ENCODE measurements around the gene EEFSEC. TPM values are rescaled to one million over a fixed set of nuclear protein-coding genes. Genes with fewer than 3 reads are reported as not detected.

The EEFSEC gene
- total RNA-seq, result 4.4 and 5.1 TPM in 2 replicates

GRCh38 chr3:128153156-128154041 lies at the start of gene EEFSEC:
TSS of gene EEFSEC (plus strand) at chr3:128153481. CDS start at chr3:128153508, 27 bp downstream.
- Histone ChIP-seq H3K79me2 (ENCODE audit: insufficient read depth, low read length) (peaks cover 9% of the 10 kb centered on the region), H3K36me3 (ENCODE audit: insufficient read depth, low read length) (peaks cover 5% of the 10 kb centered on the region), H3K27me3 (ENCODE audit: insufficient read depth, low read length) (no peaks in the 10 kb centered on the region), H3K4me1 (ENCODE audit: insufficient read depth, low read length) (peaks cover 4% of the 10 kb centered on the region), H3K4me2 (ENCODE audit: insufficient read depth, low read length) (peak within 1 kb of the TSS; percentile 82), H3K27ac (ENCODE audit: low read depth, low read length) (peak within 1 kb of the TSS; percentile 72), H2AFZ (ENCODE audit: low read length) (peak within 1 kb of the TSS; percentile 100), H4K20me1 (ENCODE audit: insufficient read depth, low read length) (no peaks in the 10 kb centered on the region), H3K9me3 (ENCODE audit: low read depth, low read length) (no peaks in the 10 kb centered on the region), H3K4me3 (ENCODE audit: insufficient read depth, low read length) (peak within 1 kb of the TSS; percentile 81)
- DNase-seq (ENCODE audit: insufficient read length, low spot score, missing footprints), result peak; percentile 93
- no peak for TF ChIP-seq CTCF (IDR thresholded peaks at IDR 0.05; ENCODE audit: extremely low read depth, low read depth, low read length)

GRCh38 chr3:128107834-128108233 lies 45.4 kb upstream of the EEFSEC start:
- H3K36me3 ChIP-seq (ENCODE audit: insufficient read depth, low read length), result peaks cover 17% of the 10 kb centered on the region
- H4K20me1 ChIP-seq (ENCODE audit: insufficient read depth, low read length), result no peaks in the 10 kb centered on the region
- H3K79me2 ChIP-seq (ENCODE audit: insufficient read depth, low read length), result peaks cover 22% of the 10 kb centered on the region
- H3K4me1 ChIP-seq (ENCODE audit: insufficient read depth, low read length), result peaks cover 21% of the 10 kb centered on the region
- H3K4me2 ChIP-seq (ENCODE audit: insufficient read depth, low read length), result no peak overlapping the region
- H3K4me3 ChIP-seq (ENCODE audit: insufficient read depth, low read length), result no peak overlapping the region
- no peaks in the 10 kb centered on the region for H3K27me3 ChIP-seq (ENCODE audit: insufficient read depth, low read length)
- TF ChIP-seq CTCF (IDR thresholded peaks at IDR 0.05; ENCODE audit: extremely low read depth, low read depth, low read length), result no peak
- no peak for DNase-seq (ENCODE audit: insufficient read length, low spot score, missing footprints)
- no peaks in the 10 kb centered on the region for H3K9me3 ChIP-seq (ENCODE audit: low read depth, low read length)
- H2AFZ ChIP-seq (ENCODE audit: low read length), result no peak overlapping the region
- no peak overlapping the region for H3K27ac ChIP-seq (ENCODE audit: low read depth, low read length)

- H3K9me3 ChIP-seq (ENCODE audit: low read depth, low read length), result no peaks in the 10 kb centered on the region
- peaks cover 24% of the 10 kb centered on the region for H3K4me1 ChIP-seq (ENCODE audit: insufficient read depth, low read length)
- DNase-seq (ENCODE audit: insufficient read length, low spot score, missing footprints), result no peak
- H3K79me2 ChIP-seq (ENCODE audit: insufficient read depth, low read length), result peaks cover 36% of the 10 kb centered on the region
- TF ChIP-seq CTCF (IDR thresholded peaks at IDR 0.05; ENCODE audit: extremely low read depth, low read depth, low read length), result no peak
- H4K20me1 ChIP-seq (ENCODE audit: insufficient read depth, low read length), result no peaks in the 10 kb centered on the region
- no peak overlapping the region for H2AFZ ChIP-seq (ENCODE audit: low read length)
- peaks cover 12% of the 10 kb centered on the region for H3K36me3 ChIP-seq (ENCODE audit: insufficient read depth, low read length)
- no peak overlapping the region for H3K27ac ChIP-seq (ENCODE audit: low read depth, low read length)
- H3K4me3 ChIP-seq (ENCODE audit: insufficient read depth, low read length), result no peak overlapping the region
- H3K4me2 ChIP-seq (ENCODE audit: insufficient read depth, low read length), result no peak overlapping the region
- no peaks in the 10 kb centered on the region for H3K27me3 ChIP-seq (ENCODE audit: insufficient read depth, low read length)
Observed at GRCh38 chr3:128111147-128111546, 42.1 kb upstream of the EEFSEC start.

- peaks cover 29% of the 10 kb centered on the region for H3K79me2 ChIP-seq (ENCODE audit: insufficient read depth, low read length)
- peak overlapping the region; percentile 62 for H3K4me2 ChIP-seq (ENCODE audit: insufficient read depth, low read length)
- TF ChIP-seq CTCF (IDR thresholded peaks at IDR 0.05; ENCODE audit: extremely low read depth, low read depth, low read length), result peak; percentile 14
Observed at GRCh38 chr3:128112357-128112968, 40.8 kb upstream of the EEFSEC start.

More at GRCh38 chr3:128112357-128112968, 40.8 kb upstream of the EEFSEC start:
- peaks cover 24% of the 10 kb centered on the region for H3K4me1 ChIP-seq (ENCODE audit: insufficient read depth, low read length)
- H3K27ac ChIP-seq (ENCODE audit: low read depth, low read length), result peak overlapping the region; percentile 80
- peaks cover 15% of the 10 kb centered on the region for H3K36me3 ChIP-seq (ENCODE audit: insufficient read depth, low read length)
- no peaks in the 10 kb centered on the region for H3K27me3 ChIP-seq (ENCODE audit: insufficient read depth, low read length)
- H3K9me3 ChIP-seq (ENCODE audit: low read depth, low read length), result no peaks in the 10 kb centered on the region
- DNase-seq (ENCODE audit: insufficient read length, low spot score, missing footprints), result peak; percentile 69
- no peak overlapping the region for H3K4me3 ChIP-seq (ENCODE audit: insufficient read depth, low read length)
- no peaks in the 10 kb centered on the region for H4K20me1 ChIP-seq (ENCODE audit: insufficient read depth, low read length)
- peak overlapping the region; percentile 45 for H2AFZ ChIP-seq (ENCODE audit: low read length)
